GM18873 (cell line): ENCODE data around the gene ENTPD6.

Experiments
- ATAC-seq: cut with Tn5 transposase; IDR thresholded peaks from one replicate; pipeline ENCODE4 v1.9.1; 2021; ENCODE audit warnings: mild to moderate bottlenecking, moderate library complexity, moderate number of reproducible peaks; ENCODE audit not compliant: unreplicated experiment, low FRiP score

The ENTPD6 gene

DNA sequence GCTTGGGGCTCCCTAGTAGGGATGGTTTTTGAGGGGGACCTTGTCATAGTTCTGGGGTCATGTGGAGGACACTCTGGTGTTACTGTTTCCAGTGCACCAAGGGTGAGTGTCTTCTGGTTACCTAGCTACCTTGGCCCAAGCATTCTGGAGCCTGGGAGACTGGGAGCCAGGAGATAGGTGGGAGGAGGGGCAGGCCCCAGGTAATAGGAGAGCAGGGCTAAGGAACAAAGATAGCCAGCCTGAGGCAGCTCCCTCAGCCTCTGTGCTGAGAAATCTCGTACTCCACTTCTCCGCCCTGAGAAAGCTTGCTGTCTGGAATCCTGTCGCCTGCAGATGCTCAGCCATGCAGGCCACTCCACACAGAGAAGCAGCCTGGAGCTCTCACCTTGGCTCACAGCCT is 8.3 kb upstream of the ENTPD6 start:
- no peak for ATAC-seq

GRCh38 chr20:25187635-25188034 is 7.9 kb upstream of the ENTPD6 start:
- ATAC-seq: no peak

DNA sequence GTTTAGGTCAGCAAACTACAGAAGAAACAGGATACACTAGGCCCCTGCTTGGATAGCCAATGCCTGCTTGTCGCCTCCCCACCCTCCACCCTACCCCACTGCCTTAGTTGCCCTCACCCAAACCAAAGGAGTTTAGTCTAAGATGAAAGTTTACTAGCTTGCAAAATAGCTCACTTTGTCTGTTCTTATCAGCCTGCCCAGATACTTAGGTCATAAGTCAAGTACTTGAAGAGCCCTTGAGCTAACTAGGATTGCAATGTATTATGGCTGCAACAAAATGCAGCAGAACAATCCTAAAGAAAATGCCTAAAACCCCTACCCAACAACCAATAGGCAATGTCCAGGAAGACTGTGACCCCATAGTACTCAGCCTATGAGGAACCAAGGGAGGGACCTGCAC is 7.3 kb upstream of the ENTPD6 start:
- ATAC-seq: no peak

GRCh38 chr20:25191051-25191450 is 4.5 kb upstream of the ENTPD6 start:
- ATAC-seq: no peak

DNA sequence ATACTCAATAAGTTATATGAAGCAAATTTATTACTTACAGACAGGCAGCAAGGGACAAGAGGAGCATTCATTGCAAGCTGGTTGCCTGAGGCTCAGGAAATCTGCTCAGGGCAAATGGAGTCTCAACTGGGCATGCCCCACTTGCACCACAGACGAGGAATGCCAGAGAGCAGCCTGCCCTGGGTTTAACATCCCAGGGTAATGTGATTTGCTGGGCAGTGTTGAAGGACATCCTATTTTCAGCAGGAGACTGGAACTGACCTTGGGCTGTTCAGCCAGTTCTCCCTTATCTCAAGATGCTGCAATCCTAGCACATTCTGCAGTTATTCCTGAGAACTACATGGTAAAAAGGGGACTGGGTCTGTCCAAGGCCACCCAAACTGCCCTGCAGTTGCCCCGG is 3.8 kb upstream of the ENTPD6 start:
- ATAC-seq: no peak

- ATAC-seq: no peak
Observed at GRCh38 chr20:25193843-25194242, 1.7 kb upstream of the ENTPD6 start.

DNA sequence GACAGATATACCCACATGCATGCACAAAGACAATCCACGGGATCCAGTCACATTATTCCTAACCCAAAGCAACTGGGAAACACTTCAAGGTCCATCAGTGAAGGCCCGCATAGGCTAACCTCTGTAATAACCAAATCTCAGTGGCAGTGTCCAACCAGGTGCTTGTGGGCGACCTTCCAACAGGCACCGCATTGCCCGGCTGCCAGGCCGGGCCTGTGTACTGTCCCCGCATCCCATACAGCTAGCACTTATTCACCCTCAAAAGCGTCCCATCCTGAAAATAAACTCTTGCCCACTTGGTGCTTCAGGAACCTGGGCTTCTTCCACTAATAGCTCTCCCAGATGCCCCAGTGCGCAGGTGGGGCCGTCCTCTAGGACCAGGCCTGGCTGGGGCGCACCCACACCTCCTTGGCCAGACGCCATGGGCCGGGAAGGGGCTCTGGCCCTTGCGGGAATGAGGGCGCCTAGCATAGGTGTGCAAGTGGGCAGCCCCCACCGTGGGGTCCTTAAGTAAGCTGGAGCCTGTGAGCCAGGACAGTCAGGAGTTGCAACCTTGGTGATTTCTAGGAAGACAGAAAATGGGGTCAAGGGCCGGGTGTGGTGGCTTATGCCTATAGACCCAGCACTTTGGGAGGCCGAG is 1.1 kb upstream of the ENTPD6 start:
- no peak for ATAC-seq

GRCh38 chr20:25195962-25196785 is 662 bp downstream of the ENTPD6 start:
- peak; percentile 14 for ATAC-seq

DNA sequence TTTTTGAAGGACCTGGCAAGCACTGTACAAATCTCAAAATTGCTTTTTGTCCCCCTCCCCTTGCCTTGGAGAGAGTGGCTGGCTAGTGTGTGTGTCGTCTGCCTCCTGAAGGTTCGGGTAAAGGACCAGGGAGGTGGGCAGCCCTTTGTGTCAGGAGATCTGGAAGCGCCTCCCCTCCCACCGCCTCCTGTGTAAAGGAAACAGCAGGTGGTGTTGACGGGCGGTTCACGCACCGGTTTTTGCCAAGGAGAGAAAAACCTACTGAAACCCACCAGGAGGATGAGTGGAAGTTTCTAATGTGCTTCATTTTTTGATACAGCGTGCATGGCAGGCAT is 1.2 kb downstream of the ENTPD6 start:
- no peak for ATAC-seq

DNA sequence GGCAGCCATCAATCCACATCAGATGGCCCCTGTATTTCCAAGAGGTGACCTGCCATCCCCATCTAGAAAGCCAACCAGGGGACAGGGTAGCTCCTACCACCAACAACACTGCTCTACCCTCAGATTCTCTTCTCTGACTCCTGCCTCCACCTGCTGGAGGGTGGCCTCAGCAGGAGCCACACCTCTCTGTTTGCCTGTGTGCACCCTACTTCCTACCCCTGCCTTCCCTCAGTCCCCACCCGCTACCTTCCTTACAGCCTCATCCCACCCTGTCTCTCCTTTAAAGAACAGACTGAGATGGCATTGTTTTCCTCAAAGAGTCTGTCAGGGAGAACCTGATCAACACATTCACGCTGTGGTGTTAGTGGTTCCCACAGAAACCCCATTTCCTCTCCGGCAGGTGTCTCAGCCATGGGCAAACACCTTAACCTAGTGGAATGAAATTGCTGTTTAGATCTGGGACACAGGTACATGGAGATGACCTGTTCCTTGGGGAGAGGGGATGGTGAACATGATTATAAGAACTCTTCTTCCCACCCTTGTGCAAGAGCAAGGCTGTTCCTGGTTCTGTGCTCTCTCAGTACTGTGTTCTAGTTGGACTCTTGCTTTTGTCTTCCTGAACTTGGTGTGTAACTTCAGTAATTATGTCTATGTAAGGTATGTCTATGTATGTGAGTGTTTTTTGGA is 1.8 kb downstream of the ENTPD6 start:
- ATAC-seq: no peak

- no peak for ATAC-seq
Observed at GRCh38 chr20:25197870-25198190, 2.3 kb downstream of the ENTPD6 start.

- no peak for ATAC-seq
Observed at GRCh38 chr20:25198663-25199383, 3.3 kb downstream of the ENTPD6 start.

DNA sequence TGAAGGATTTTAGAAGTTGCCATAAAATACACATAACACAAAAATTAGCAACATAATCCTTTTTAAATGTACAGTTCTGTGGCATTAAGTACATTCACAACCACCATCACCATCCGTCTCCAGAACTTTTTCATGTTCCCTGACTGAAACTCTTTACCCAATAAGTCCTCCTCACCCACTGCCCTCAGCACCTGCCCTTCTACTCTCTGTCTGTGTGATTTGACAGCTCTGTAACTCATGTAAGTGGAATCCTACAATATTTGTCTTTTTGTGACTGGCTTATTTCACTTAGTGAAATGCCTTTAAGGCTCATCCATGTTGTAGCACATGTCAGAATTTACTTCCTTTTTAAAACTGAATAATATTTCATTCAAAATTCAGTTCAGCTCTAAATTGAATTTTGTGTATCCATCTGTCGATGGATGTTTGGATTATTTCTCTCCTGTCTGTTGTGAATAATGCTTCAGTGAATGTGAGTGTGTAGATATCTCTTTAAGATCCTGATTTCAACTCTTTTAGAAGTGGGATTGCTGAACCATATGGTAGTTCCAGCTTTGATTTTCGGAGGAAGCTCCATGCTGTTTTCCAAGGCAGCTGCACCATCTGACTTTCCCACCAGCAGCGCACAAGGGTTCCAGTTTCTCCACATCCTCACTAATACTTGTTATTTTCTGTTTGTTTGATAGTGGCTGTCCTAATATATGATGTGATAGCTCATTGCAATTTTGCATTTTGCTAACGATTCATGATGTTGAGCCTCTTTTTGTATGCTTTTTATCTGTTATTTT is 4.2 kb downstream of the ENTPD6 start:
- ATAC-seq: no peak

DNA sequence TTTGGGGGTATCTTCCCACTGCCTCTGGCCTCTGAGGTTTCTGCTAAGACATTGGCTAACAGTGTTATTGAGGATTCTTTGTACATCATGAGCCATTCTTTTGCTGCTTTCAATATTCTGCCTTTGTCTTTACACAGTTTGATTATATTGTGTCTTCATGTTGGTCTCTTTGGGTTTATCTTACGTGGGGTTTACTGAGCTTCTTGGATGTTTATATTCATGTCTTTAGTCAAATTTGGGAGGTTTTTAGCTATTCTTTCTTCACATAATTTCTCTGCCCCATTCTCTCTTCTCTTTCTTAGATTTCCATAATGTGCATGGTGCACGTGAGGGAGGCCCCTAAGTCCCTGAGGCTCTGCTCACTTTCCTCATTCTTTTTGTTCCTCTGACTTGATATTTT is 7.6 kb downstream of the ENTPD6 start:
- no peak for ATAC-seq

DNA sequence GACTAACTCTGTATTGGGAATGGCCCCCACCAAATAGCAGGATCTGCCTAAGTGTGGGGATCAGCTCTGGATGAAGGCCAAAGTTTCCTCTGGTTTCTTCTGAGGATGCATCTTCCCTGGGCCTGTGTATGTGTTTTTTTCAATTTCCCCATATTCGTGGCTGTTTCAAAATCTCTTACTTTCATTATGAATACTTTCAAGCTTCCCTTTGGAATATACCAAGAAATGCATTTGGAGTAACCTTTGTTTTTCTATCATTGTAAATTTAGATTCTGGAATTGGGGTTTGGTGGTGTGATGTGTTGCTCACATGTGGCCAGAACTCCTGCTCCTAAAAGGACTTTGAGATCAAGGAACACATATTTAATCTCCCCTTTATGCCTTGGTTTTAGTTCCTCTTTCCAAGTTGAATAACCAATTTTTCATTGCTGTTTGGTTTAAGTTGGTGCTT is 8.4 kb downstream of the ENTPD6 start:
- no peak for ATAC-seq

DNA sequence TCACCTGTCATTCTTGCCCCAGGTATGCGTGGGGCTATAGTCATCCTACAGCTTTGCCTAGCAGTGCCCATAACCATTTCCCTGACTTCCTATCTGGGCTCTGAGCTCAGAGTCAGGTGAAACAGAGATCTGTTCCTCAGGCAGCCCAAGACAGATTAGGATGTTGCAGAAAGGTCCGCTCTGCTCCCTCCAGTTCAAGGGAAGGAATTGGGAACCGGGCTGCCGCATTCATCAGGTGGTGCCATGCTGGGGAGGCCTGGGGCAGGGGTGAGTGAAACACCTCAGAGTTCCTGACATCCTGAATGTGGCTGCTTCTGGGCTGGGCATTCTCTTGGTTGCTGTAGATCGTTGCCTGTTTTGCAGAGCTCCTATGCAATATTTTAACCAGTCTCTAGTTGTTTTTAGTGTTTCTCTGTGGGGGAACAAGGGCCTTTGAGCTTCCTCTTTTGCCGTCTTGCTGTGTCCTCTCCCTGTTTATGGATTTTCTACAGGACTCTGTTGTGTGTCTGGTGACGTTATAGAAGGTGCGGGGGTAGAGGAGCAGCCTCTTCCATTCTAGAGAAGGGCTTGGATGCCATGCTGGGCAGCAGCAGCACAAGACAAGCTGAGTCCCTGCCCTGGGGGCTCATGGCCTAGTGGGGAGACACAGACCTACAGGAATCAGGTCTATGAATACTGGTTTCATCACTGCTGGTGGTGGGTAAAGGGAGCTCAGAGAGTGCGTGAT is 9.2 kb downstream of the ENTPD6 start:
- no peak for ATAC-seq

DNA sequence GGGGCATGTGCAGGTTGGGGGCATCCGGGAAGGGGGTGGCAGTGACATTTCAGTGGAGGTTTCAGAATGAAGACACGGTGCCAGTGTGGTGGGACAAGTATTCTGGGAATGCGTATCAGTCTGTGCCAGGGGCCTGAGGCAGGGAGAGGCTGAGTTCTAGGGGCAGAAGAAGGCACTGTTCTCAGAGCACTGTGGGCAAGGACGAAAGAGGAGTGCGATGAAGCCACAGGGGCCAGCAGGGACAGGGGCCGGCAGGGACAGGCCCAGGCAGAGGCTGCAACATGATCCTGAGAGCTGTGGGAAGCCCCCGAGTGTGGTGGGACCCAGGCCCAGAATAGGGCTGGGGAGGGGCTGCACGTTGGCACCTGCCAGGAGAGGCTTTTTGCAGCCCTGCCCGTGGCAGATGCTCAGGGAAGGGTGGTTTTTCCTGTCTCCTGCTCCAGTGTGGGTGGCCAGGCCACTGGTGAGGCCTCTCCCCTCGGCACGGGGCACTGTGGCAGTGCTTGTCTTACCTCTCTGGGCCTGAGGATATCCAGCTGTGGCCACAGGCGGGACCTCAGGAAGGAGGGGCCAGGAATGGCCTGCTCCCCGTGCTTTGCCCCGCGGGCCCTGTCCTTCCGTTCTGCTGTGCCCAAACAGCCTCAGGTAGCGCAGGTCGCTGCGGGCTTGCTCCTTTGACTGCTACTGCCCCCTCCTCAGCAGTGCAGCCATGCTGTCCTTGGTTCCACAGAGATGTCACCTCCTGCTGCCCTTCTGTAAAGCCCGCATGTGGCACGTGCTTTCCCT is 10.0 kb downstream of the ENTPD6 start:
- ATAC-seq: no peak

DNA sequence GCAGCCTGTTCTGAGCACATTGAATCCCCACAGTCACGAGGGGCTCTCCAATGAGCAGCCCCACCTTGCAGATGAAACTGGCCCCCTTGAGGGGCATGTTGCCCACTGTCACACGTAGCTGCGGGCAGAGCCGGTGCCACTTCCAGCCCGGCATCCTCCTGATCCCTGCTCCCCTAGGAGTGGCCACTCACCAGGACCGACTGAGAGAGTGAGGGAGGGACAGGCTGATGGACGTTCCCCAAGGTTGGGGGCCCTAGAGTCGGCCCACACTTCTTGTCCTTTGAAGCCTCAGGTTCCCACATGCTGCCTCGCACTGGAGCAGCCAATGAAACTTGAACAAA is 10.5 kb downstream of the ENTPD6 start:
- no peak for ATAC-seq

GRCh38 chr20:25206548-25206947 is 11.0 kb downstream of the ENTPD6 start:
- no peak for ATAC-seq
